Measurements from ENCODE around the gene TRPM2. TPM values are rescaled to one million over a fixed set of nuclear protein-coding genes. Genes with fewer than 3 reads are reported as not detected.

The TRPM2 gene
- total and polyA plus RNA-seq, 2 of the 13 experiments (the other 11 are each of a cell fraction or from before 2014, with no cell fraction given): 0.07 to 0.20 TPM

DNA sequence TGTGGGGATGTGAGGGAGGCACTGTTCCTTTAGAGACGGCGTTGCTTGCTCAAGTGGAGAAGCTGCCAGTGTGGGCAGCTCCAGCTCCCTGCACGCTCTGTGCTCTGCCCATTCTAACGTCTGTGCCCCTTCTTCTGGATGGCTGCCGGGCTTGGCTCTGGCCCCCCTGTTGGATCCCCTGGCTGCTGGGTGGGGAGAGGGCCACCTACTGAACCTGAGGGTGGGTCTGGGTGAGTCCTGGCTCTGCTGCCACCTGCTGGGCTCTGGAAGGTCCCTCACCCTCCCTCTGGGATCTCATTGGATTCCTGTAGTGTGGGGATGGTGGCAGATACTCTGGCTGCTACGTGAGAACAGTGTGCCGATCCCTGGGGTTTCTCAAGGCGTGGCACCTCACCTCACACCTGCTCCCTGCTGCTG lies 48.5 kb upstream of the TRPM2 start (continued):
- TF ChIP-seq BRF2 (CRISPR knock-in tag; IDR thresholded peaks at IDR 0.05) (no peak), ZEB1 (IDR thresholded peaks at IDR 0.05; ENCODE audit: insufficient replicate concordance, low read depth) (no peak), ZNF253 (CRISPR knock-in tag; IDR thresholded peaks at IDR 0.05; ENCODE audit: borderline replicate concordance) (no peak), EED (CRISPR knock-in tag; IDR thresholded peaks at IDR 0.05) (no peak), FOXP1 (IDR thresholded peaks at IDR 0.05) (no peak), FOXP1 (CRISPR knock-in tag; IDR thresholded peaks at IDR 0.05) (no peak), KAT8 (CRISPR knock-in tag; IDR thresholded peaks at IDR 0.05) (no peak), EZH2 (conservative IDR thresholded peaks at IDR 0.05; ENCODE audit: low read depth, low read length) (no peak), ZNF841 (CRISPR knock-in tag; IDR thresholded peaks at IDR 0.05; ENCODE audit: borderline replicate concordance) (no peak), PAF1 (CRISPR knock-in tag; IDR thresholded peaks at IDR 0.05) (no peak), CENPT (CRISPR knock-in tag; IDR thresholded peaks at IDR 0.05; ENCODE audit: low read depth) (no peak), MXD4 (CRISPR knock-in tag; IDR thresholded peaks at IDR 0.05) (no peak), KDM5B (CRISPR knock-in tag; IDR thresholded peaks at IDR 0.05; ENCODE audit: borderline replicate concordance) (no peak), CREM (IDR thresholded peaks at IDR 0.05) (no peak), CREM (CRISPR knock-in tag; IDR thresholded peaks at IDR 0.05) (no peak), KLF13 (CRISPR knock-in tag; IDR thresholded peaks at IDR 0.05) (no peak), MIXL1 (CRISPR knock-in tag; IDR thresholded peaks at IDR 0.05) (no peak), PAXIP1 (CRISPR knock-in tag; conservative IDR thresholded peaks at IDR 0.05) (no peak), MEIS1 (CRISPR knock-in tag; IDR thresholded peaks at IDR 0.05; ENCODE audit: borderline replicate concordance) (no peak)
- TF ChIP-seq, protein P1, sequence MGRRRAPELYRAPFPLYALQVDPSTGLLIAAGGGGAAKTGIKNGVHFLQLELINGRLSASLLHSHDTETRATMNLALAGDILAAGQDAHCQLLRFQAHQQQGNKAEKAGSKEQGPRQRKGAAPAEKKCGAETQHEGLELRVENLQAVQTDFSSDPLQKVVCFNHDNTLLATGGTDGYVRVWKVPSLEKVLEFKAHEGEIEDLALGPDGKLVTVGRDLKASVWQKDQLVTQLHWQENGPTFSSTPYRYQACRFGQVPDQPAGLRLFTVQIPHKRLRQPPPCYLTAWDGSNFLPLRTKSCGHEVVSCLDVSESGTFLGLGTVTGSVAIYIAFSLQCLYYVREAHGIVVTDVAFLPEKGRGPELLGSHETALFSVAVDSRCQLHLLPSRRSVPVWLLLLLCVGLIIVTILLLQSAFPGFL (CRISPR knock-in tag; IDR thresholded peaks at IDR 0.05): no peak
- TF ChIP-seq, protein P2, sequence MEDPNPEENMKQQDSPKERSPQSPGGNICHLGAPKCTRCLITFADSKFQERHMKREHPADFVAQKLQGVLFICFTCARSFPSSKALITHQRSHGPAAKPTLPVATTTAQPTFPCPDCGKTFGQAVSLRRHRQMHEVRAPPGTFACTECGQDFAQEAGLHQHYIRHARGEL (CRISPR knock-in tag; IDR thresholded peaks at IDR 0.05): no peak
- TF ChIP-seq, protein P3, sequence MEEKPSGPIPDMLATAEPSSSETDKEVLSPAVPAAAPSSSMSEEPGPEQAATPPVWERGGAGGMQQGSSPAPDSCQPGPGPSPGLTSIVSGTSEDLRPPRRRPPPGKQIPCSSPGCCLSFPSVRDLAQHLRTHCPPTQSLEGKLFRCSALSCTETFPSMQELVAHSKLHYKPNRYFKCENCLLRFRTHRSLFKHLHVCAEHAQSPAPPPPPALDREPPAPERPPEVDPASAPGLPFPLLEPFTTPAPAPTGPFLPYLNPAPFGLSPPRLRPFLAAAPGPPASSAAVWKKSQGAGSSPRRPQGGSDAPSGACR (CRISPR knock-in tag; IDR thresholded peaks at IDR 0.05): no peak
- TF ChIP-seq, protein P4, sequence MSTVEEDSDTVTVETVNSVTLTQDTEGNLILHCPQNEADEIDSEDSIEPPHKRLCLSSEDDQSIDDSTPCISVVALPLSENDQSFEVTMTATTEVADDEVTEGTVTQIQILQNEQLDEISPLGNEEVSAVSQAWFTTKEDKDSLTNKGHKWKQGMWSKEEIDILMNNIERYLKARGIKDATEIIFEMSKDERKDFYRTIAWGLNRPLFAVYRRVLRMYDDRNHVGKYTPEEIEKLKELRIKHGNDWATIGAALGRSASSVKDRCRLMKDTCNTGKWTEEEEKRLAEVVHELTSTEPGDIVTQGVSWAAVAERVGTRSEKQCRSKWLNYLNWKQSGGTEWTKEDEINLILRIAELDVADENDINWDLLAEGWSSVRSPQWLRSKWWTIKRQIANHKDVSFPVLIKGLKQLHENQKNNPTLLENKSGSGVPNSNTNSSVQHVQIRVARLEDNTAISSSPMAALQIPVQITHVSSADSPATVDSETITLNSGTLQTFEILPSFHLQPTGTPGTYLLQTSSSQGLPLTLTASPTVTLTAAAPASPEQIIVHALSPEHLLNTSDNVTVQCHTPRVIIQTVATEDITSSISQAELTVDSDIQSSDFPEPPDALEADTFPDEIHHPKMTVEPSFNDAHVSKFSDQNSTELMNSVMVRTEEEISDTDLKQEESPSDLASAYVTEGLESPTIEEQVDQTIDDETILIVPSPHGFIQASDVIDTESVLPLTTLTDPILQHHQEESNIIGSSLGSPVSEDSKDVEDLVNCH (CRISPR knock-in tag; IDR thresholded peaks at IDR 0.05): no peak

Data from HepG2 (cell line).